GM12878 (cell line): ENCODE measurements around the gene ZNF235. TPM values are rescaled to one million over a fixed set of nuclear protein-coding genes. Genes with fewer than 3 reads are reported as not detected.

Source experiments
- ATAC-seq: fragments of 200-7000 bp; cut with Tn5 transposase; 3 replicates; pipeline ENCODE4 v1.9.1; 2020; ENCODE audit warnings: mild to moderate bottlenecking, moderate library complexity
- BruUV-seq: library from RNA; stranded (reverse); fragments of 400-500 nt; replicated peaks from 2 replicates; lab custom pipeline; 2021; lab: Mats Ljungman, UMichigan
- CTCF ChIA-PET: fragments of 300-600 bp; sonication (Branson Sonifier 250); formaldehyde crosslinking; extraction: SDS; loops from one replicate; lab custom pipeline; 2021; ENCODE audit warnings: inconsistent platforms; lab: Yijun Ruan, JAX
- POLR2A ChIA-PET: fragments of 350-600 bp; formaldehyde crosslinking; extraction: SDS; loops from one replicate; lab custom pipeline; 2021; ENCODE audit warnings: inconsistent platforms; lab: Charles Lee
- RAD21 ChIA-PET: fragments of 300-600 bp; sonication (Branson Sonifier 250); formaldehyde crosslinking; loops from one replicate; lab custom pipeline; 2023; ENCODE audit warnings: antibody characterized with exemption; ENCODE audit not compliant: unreplicated experiment; lab: Charles Lee
- SMC1A ChIA-PET: fragments of 300-600 bp; sonication (Branson Sonifier 250); formaldehyde crosslinking; loops from one replicate; lab custom pipeline; 2023; ENCODE audit not compliant: unreplicated experiment, uncharacterized antibody; lab: Charles Lee
- DNase-seq: peaks from one replicate; pipeline ENCODE4 v3.0.0-alpha.2; 2011; ENCODE audit warnings: low read depth, low spot score
- FAIRE-seq: peaks from 3 replicates; lab custom pipeline; 2011; peaks lifted over from hg19 to GRCh38; lab: Jason Lieb, UNC
- H2AFZ ChIP-seq: 2 replicates; pipeline ENCODE4 v1.6.0; 2011; ENCODE audit warnings: low read depth, low read length, control low read depth; ENCODE audit not compliant: control insufficient read depth
- H3K27ac ChIP-seq: 2 replicates; pipeline ENCODE4 v1.5.1; 2011; ENCODE audit warnings: control low read depth; ENCODE audit not compliant: control insufficient read depth, insufficient read depth
- H3K27me3 ChIP-seq, 2 experiments: replicated peaks in 1 of 2; 2 replicates each; pipeline versions ENCODE4 v1.6.0 to v1.6.1; 2011; ENCODE audit warnings: low read length in 1 of 2; ENCODE audit not compliant: control insufficient read depth in 2 of 2, insufficient read depth in 2 of 2
- H3K36me3 ChIP-seq, 2 experiments: 2 replicates each; pipeline ENCODE4 v1.5.1; 2011; ENCODE audit warnings: low read length in 1 of 2; ENCODE audit not compliant: control insufficient read depth in 2 of 2, insufficient read depth in 2 of 2
- H3K4me1 ChIP-seq: 2 replicates; pipeline ENCODE4 v1.6.1; 2011; ENCODE audit warnings: mild to moderate bottlenecking, low read length, moderate library complexity, mixed read lengths; ENCODE audit not compliant: control insufficient read depth, insufficient read depth
- H3K4me2 ChIP-seq: 2 replicates; pipeline ENCODE4 v1.6.0; 2011; ENCODE audit warnings: control low read depth; ENCODE audit not compliant: control insufficient read depth, insufficient read depth
- H3K4me3 ChIP-seq: fragments of 200-600 bp; sonication (generic); 2 replicates; pipeline ENCODE4 v1.5.1; 2016
- H3K79me2 ChIP-seq: 2 replicates; pipeline ENCODE4 v1.6.0; 2011; ENCODE audit warnings: low read length; ENCODE audit not compliant: control insufficient read depth, insufficient read depth
- H3K9ac ChIP-seq: 2 replicates; pipeline ENCODE4 v1.8.0; 2011; ENCODE audit warnings: low read length, control low read depth, mixed read lengths; ENCODE audit not compliant: control insufficient read depth, insufficient read depth
- H3K9me3 ChIP-seq: replicated peaks from 3 replicates; pipeline ENCODE4 v1.5.1; 2011; ENCODE audit warnings: mild to moderate bottlenecking, low read length; ENCODE audit not compliant: control insufficient read depth, insufficient read depth
- H4K20me1 ChIP-seq: 2 replicates; pipeline ENCODE4 v1.6.0; 2011; ENCODE audit not compliant: control insufficient read depth, insufficient read depth
- ATF7 ChIP-seq: fragments of 450-650 bp; IDR thresholded peaks from 2 replicates; pipeline ENCODE4 v1.6.1; 2016; ENCODE audit warnings: low read depth, mild to moderate bottlenecking
- BACH1 ChIP-seq: fragments of 450-650 bp; IDR thresholded peaks from 2 replicates; pipeline ENCODE4 v1.6.1; 2017; ENCODE audit warnings: mild to moderate bottlenecking, borderline replicate concordance
- CBX5 ChIP-seq: sonication (generic); IDR thresholded peaks from 2 replicates; pipeline ENCODE4 v1.6.1; 2016; ENCODE audit warnings: low read depth, moderate library complexity, mild to moderate bottlenecking, inconsistent platforms
- CHD1 ChIP-seq: IDR thresholded peaks from 2 replicates; pipeline ENCODE4 v1.6.1; 2012; ENCODE audit warnings: low read depth, low read length, improper control_type of control experiment
- HDGF ChIP-seq: fragments of 450-650 bp; IDR thresholded peaks from 2 replicates; pipeline ENCODE4 v1.6.1; 2016; ENCODE audit warnings: antibody characterized with exemption
- MEF2B ChIP-seq: fragments of 450-650 bp; IDR thresholded peaks from 2 replicates; pipeline ENCODE4 v1.6.1; 2018; ENCODE audit warnings: mild to moderate bottlenecking, moderate library complexity; ENCODE audit not compliant: partially characterized antibody, poor library complexity, severe bottlenecking
- NFIC ChIP-seq: IDR thresholded peaks from 2 replicates; pipeline ENCODE4 v1.6.1; 2012; ENCODE audit warnings: low read depth, mild to moderate bottlenecking, inconsistent platforms, low read length, moderate library complexity
- NFYB ChIP-seq: IDR thresholded peaks from 2 replicates; pipeline ENCODE4 v1.6.1; 2011; ENCODE audit warnings: low read depth, mild to moderate bottlenecking, low read length, improper control_type of control experiment, moderate library complexity; ENCODE audit not compliant: insufficient read depth
- NR2C1 ChIP-seq: fragments of 450-650 bp; IDR thresholded peaks from 2 replicates; pipeline ENCODE4 v1.6.1; 2017; ENCODE audit warnings: antibody characterized with exemption, mild to moderate bottlenecking, moderate library complexity
- PML ChIP-seq: IDR thresholded peaks from 2 replicates; pipeline ENCODE4 v1.6.1; 2012; ENCODE audit warnings: low read length, inconsistent platforms
- RELA ChIP-seq: fragments of 450-650 bp; IDR thresholded peaks from 2 replicates; pipeline ENCODE4 v1.8.0; 2014; ENCODE audit warnings: borderline replicate concordance; ENCODE audit not compliant: partially characterized antibody
- WGBS: methylation state at CpG from one replicate; pipeline ENCODE4 v1.1.6; 2016; ENCODE audit warnings: low lambda C conversion rate; ENCODE audit not compliant: insufficient replicate concordance, insufficient coverage; ENCODE audit errors: missing lambda C conversion rate; 5-methylcytosine and 5-hydroxymethylcytosine counted together
- in situ Hi-C: fragments of 300-500 bp; cut with MboI; formaldehyde crosslinking; loops from 9 replicates; pipeline ENCODE4 v1.14.3; 2018; ENCODE audit warnings: mixed read lengths
- intact Hi-C: fragments of 100-400 bp; cut with micrococcal nuclease; formaldehyde crosslinking; loops from one replicate; pipeline ENCODE4 v1.14.2; 2022; ENCODE audit not compliant: unreplicated experiment
- polyA plus RNA-seq, 11 experiments: library from polyadenylated mRNA; depleted of rRNA in 4 of 11; unstranded in 6 of 11; stranded (reverse) in 5 of 11; fragments of >200 nt; fragmentation: Nextera tagmentation in 4 of 11; fragmentation: Illumina TruSeq in 1 of 11; extraction: Ambion mirVana in 4 of 11; extraction: Trizol in 1 of 11; gene quantifications; 1 replicate in 1 of 11; 2 replicates in 10 of 11; pipeline versions ENCODE4 v1.2.1 to v1.2.3, GENCODE V29; 2011 to 2016; ENCODE audit warnings: inconsistent platforms in 2 of 11, missing spikeins in 2 of 11, low read depth in 1 of 11
- total RNA-seq, 4 experiments: library from RNA; depleted of rRNA in 3 of 4; stranded (reverse); fragments of >200 nt in 3 of 4; fragmentation: Illumina TruSeq in 1 of 4; extraction: Trizol in 1 of 4; gene quantifications; 2 replicates each; pipeline versions ENCODE4 v1.2.1 to v1.2.3, GENCODE V29; 2013 to 2021
- TF ChIP-seq, protein P1 (sequence below): IDR thresholded peaks from 2 replicates; pipeline ENCODE4 v1.6.1; 2012; ENCODE audit warnings: low read depth, low read length, improper control_type of control experiment

The ZNF235 gene
- total and polyA plus RNA-seq, 10 of the 15 experiments (the other 5 are each of a cell fraction or from before 2014, with no cell fraction given): 2.8 to 9.0 (median 4.8) TPM

DNA sequence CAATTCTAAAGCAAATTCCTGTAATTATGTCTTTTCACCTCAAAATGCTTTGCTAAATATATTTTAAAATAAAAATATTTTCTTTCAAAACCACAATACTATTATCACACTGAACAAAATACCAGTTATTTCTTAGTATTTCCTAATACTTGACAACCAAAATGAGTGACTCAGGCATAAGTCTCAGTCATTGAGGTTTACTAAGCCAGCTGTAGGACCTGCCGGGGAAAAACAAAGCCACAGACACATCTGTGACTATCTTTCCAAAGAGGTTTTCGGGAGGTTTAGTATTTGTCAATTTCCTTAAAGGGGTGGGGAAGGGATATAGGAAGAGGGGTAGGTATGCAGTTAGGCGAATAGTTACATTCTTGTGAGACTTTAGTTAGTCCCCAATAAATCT is 3.2 kb upstream of the ZNF235 start:
- CTCF ChIA-PET: no interaction called here
- 49% methylated on average over 3 of the region's 3 CpGs for WGBS
- peaks cover 7% of the 10 kb centered on the region for H3K4me1 ChIP-seq
- ATAC-seq (no peak), DNase-seq (no peak), FAIRE-seq (no peak)
- peaks cover 6% of the 10 kb centered on the region for H3K79me2 ChIP-seq
- SMC1A ChIA-PET: no interaction called here
- RAD21 ChIA-PET: no interaction called here
- intact Hi-C loops (loop anchor here (10.0 kb wide), 1 partner anchor 197 kb away; the partner anchor contains the start of gene ZNF180), in situ Hi-C loops (no loop called here)
- no peaks in the 10 kb centered on the region for H3K27me3 ChIP-seq
- TF ChIP-seq NR2C1 (no peak), BACH1 (no peak), CBX5 (no peak), CHD1 (no peak), NFIC (no peak), PML (no peak), HDGF (no peak), NFYB (no peak), ATF7 (no peak), RELA (no peak), MEF2B (no peak)
- TF ChIP-seq, protein P1, sequence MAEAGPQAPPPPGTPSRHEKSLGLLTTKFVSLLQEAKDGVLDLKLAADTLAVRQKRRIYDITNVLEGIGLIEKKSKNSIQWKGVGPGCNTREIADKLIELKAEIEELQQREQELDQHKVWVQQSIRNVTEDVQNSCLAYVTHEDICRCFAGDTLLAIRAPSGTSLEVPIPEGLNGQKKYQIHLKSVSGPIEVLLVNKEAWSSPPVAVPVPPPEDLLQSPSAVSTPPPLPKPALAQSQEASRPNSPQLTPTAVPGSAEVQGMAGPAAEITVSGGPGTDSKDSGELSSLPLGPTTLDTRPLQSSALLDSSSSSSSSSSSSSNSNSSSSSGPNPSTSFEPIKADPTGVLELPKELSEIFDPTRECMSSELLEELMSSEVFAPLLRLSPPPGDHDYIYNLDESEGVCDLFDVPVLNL: no peak
- H3K36me3 ChIP-seq: no peaks in the 10 kb centered on the region
- POLR2A ChIA-PET: no interaction called here
- BruUV-seq: no TSS peak
- H2AFZ ChIP-seq: no peak overlapping the region
- H3K9me3 ChIP-seq: peaks cover 2% of the 10 kb centered on the region; the same call in 2 of the 3 replicates
- H3K4me2 ChIP-seq: no peak overlapping the region
- no peak overlapping the region for H3K9ac ChIP-seq
- no peak overlapping the region for H3K4me3 ChIP-seq
- no peaks in the 10 kb centered on the region for H4K20me1 ChIP-seq
- no peak overlapping the region for H3K27ac ChIP-seq
